Uterus (tissue), 4 donors: Measurements from ENCODE around the gene PDIA6. TPM values are rescaled to one million over a fixed set of nuclear protein-coding genes. Genes with fewer than 3 reads are reported as not detected.

Experiments used
- DNase-seq, 2 donors: peaks; one replicate each; pipeline ENCODE4 v3.0.0-alpha.2; 2019 to 2020
- H3K27ac ChIP-seq, 2 donors: fragments of 200-600 bp; sonication (generic); 1 replicate in 1 of 2; 2 replicates in 1 of 2; pipeline ENCODE4 v1.5.1; 2016 to 2018
- H3K27me3 ChIP-seq, 2 donors: fragments of 200-600 bp; sonication (generic); one replicate each; pipeline ENCODE4 v1.5.1; 2018 to 2019; ENCODE audit warnings: control low read depth in 1 of 2
- H3K36me3 ChIP-seq, 2 donors: fragments of 200-600 bp; sonication (generic); one replicate each; pipeline ENCODE4 v1.5.1; 2019; ENCODE audit warnings: control low read depth in 1 of 2
- H3K4me1 ChIP-seq, 2 donors: fragments of 200-600 bp; sonication (generic); one replicate each; pipeline ENCODE4 v1.5.1; 2018 to 2019; ENCODE audit warnings: control low read depth in 1 of 2
- H3K4me3 ChIP-seq, 2 donors: fragments of 200-600 bp; sonication (generic); 1 replicate in 1 of 2; 2 replicates in 1 of 2; pipeline ENCODE4 v1.5.1; 2018 to 2019; ENCODE audit warnings: mild to moderate bottlenecking in 1 of 2
- H3K9me3 ChIP-seq, 2 donors: fragments of 200-600 bp; sonication (generic); one replicate each; pipeline ENCODE4 v1.5.1; 2019; ENCODE audit warnings: control low read depth in 1 of 2
- POLR2A ChIP-seq, 2 donors: fragments of 450-650 bp; IDR thresholded peaks; one replicate each; pipeline ENCODE4 v1.6.1; 2016; ENCODE audit warnings: antibody characterized with exemption in 2 of 2, mild to moderate bottlenecking in 1 of 2, moderate library complexity in 1 of 2
- intact Hi-C: fragments of 100-400 bp; cut with DNase I; formaldehyde crosslinking; loops from one replicate; pipeline ENCODE4 v1.15.1; 2023; ENCODE audit warnings: low total_unique reads
- total RNA-seq, 4 donors: library from RNA; depleted of rRNA in 3 of 4; stranded (reverse); fragments of >200 nt in 3 of 4; gene quantifications; one replicate each; pipeline versions ENCODE4 v1.1.0 to v1.2.4, GENCODE V29; 2014 to 2023
- TF ChIP-seq, protein P1 (sequence below), 4 experiments: fragments of 200-600 bp in 2 of 4; fragments of 450-650 bp in 2 of 4; sonication (generic) in 2 of 4; IDR thresholded peaks; one replicate each; pipeline ENCODE4 v1.5.1; 2016 to 2019; ENCODE audit warnings: antibody characterized with exemption in 4 of 4, mild to moderate bottlenecking in 2 of 4, moderate library complexity in 1 of 4
- donor health status: DM: yes; HTN: yes; CAD: no.

The PDIA6 gene
- total RNA-seq, 4 donors from 2014 or later: 53.0 to 257 (median 89.0) TPM

DNA sequence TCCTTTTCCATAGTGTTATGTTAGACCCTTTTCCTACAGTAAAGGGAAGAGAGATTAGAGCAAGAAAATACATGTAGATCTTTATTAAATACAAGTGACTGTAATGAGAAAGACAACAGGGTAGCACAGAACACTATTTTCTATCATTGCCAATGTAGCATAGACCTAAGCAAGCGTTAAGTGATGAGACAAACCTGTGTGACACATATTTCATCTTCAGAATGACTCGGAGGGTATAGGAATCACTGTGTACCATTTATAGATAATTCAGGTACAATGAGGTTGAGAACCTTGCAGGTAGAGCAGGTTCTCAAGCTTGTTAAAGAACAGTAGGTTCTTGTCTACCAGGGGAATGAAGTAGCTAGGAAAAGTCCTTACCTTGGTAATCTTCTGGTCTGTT lies 15.9 kb downstream of the PDIA6 start:
- Histone ChIP-seq H3K27me3 (no peaks in the 10 kb centered on the region), H3K36me3 (no peaks in the 10 kb centered on the region), H3K4me3 (no peak overlapping the region), H3K27ac (no peak overlapping the region), H3K4me1 (no peaks in the 10 kb centered on the region), H3K9me3 (no peaks in the 10 kb centered on the region)
- intact Hi-C loops: no loop called here
- TF ChIP-seq POLR2A (IDR thresholded peaks at IDR 0.05): no peak
- TF ChIP-seq, protein P1, sequence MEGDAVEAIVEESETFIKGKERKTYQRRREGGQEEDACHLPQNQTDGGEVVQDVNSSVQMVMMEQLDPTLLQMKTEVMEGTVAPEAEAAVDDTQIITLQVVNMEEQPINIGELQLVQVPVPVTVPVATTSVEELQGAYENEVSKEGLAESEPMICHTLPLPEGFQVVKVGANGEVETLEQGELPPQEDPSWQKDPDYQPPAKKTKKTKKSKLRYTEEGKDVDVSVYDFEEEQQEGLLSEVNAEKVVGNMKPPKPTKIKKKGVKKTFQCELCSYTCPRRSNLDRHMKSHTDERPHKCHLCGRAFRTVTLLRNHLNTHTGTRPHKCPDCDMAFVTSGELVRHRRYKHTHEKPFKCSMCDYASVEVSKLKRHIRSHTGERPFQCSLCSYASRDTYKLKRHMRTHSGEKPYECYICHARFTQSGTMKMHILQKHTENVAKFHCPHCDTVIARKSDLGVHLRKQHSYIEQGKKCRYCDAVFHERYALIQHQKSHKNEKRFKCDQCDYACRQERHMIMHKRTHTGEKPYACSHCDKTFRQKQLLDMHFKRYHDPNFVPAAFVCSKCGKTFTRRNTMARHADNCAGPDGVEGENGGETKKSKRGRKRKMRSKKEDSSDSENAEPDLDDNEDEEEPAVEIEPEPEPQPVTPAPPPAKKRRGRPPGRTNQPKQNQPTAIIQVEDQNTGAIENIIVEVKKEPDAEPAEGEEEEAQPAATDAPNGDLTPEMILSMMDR (IDR thresholded peaks at IDR 0.05): no peak
- no peak for DNase-seq

DNA sequence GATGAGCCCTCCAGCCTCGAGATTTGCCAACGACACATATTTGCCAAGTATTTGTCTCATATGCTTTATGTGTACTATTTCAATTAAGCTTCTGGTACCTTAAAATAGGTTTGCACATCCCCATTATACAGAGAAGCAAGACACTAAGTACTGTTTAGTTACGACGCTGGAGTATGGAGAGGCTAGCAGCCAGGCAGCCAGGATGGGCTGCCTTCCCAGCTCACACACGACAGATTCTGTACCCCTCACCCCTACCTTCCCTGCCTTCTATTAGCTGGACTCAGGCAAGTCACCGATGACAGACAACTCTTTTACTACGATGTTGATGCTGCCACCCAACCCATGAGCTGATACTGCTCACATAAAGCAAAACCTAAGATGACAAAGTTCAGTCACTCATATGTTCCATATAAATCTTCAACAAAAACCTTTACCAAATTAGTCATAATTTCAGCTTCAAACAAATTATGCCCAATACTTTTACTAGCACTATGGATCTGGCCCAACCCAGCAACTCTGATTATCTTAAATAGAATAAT lies 17.0 kb downstream of the PDIA6 start:
- intact Hi-C loops: no loop called here
- no peak overlapping the region for H3K27ac ChIP-seq
- no peaks in the 10 kb centered on the region for H3K4me1 ChIP-seq
- no peak for TF ChIP-seq POLR2A (IDR thresholded peaks at IDR 0.05)
- TF ChIP-seq, protein P1 (IDR thresholded peaks at IDR 0.05): no peak
- H3K9me3 ChIP-seq: no peaks in the 10 kb centered on the region
- no peak for DNase-seq
- H3K36me3 ChIP-seq: no peaks in the 10 kb centered on the region
- H3K27me3 ChIP-seq: no peaks in the 10 kb centered on the region
- H3K4me3 ChIP-seq: no peak overlapping the region

DNA sequence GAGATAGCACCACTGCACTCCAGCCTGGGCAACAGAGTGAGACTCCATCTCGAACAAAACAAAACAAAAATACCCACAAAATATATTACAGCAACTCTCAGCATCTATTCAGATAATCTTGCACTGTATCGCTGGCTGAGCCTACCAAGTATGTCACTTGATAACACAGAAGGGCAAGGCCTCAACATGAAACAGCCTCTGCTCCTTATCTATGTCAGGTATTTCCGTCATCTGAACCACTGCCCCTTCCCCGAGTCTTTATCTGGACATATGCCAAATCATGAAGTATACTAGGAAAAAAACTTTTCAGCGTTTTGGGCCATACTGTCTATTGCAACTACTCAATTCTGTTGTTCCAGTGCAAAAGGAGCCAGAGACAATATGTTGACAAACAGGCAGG lies 17.7 kb downstream of the PDIA6 start:
- intact Hi-C loops: no loop called here

DNA sequence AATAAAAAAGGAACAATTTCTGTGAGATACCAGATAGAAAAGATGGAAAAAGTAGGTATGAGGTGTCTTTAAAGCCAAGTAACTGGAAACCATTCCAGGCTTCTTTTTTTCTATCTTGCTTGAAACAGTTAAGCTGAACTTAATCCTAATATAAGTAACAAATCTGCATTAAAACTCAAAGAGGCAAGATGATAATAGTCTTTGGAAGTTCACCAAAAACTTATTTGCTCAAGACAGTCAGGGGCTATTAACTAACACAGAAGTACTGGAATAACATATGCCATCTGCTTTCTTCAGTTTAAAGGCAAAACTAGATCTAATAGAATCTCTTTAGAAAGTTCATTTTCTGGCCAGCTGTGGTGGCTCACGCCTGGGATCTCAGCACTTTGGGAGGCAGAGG lies 18.8 kb downstream of the PDIA6 start:
- Histone ChIP-seq H3K36me3 (no peaks in the 10 kb centered on the region), H3K27me3 (no peaks in the 10 kb centered on the region), H3K27ac (no peak overlapping the region), H3K4me1 (no peaks in the 10 kb centered on the region), H3K9me3 (no peaks in the 10 kb centered on the region), H3K4me3 (no peak overlapping the region)
- TF ChIP-seq POLR2A (IDR thresholded peaks at IDR 0.05): no peak
- TF ChIP-seq, protein P1 (IDR thresholded peaks at IDR 0.05): no peak
- intact Hi-C loops: no loop called here
- DNase-seq: no peak

More for the DNA sequence above, 17.7 kb downstream of the PDIA6 start:
- H3K27ac ChIP-seq: no peak overlapping the region
- no peaks in the 10 kb centered on the region for H3K36me3 ChIP-seq
- no peak for DNase-seq
- no peaks in the 10 kb centered on the region for H3K27me3 ChIP-seq
- no peak overlapping the region for H3K4me3 ChIP-seq
- no peaks in the 10 kb centered on the region for H3K4me1 ChIP-seq
- no peaks in the 10 kb centered on the region for H3K9me3 ChIP-seq
- TF ChIP-seq POLR2A (IDR thresholded peaks at IDR 0.05): no peak
- TF ChIP-seq, protein P1 (IDR thresholded peaks at IDR 0.05): no peak

DNA sequence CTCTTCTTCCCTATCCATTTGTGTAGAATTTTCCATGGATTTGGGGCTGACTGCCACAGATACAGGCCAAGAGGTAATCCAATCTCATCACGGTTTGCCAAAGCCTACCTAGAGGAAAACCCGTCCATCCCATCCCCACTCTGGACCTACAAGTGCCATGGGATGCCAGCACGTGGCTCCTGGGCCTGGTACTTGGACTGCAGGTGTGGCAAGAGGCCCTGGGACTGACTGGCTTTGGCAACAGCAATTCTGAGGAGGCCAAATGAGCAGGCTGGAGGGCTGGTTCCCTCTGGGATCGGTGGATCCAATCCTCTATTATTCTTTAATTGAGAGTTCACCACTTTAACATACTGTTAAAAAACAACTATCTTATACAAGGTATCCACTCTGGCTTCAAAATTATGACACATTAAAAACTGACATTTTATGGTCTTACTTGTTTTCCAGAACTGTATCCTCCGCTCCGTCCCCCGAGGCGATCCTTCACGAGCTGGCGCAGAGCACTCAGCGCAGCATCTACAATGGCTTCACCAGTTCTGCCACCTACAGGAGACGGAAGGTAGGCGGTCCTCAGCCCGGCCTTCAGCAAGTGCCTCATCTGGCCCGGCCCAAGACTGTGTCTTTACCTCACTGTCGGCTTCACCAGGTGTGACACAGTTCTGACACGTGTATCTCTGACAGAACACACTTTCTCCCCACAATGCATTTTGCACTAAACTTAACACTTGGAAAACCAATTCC lies 19.8 kb downstream of the PDIA6 start:
- Histone ChIP-seq H3K27me3 (no peaks in the 10 kb centered on the region), H3K4me1 (no peaks in the 10 kb centered on the region), H3K4me3 (no peak overlapping the region), H3K9me3 (no peaks in the 10 kb centered on the region), H3K36me3 (no peaks in the 10 kb centered on the region), H3K27ac (no peak overlapping the region)
- intact Hi-C loops: no loop called here
- no peak for TF ChIP-seq POLR2A (IDR thresholded peaks at IDR 0.05)
- TF ChIP-seq, protein P1 (IDR thresholded peaks at IDR 0.05): no peak
- DNase-seq: no peak
